HG03565 (cell line): ENCODE measurements around the gene FOXO3B.
"Not testable (repeated sequence)": the region's sequence is repeated elsewhere in the genome, so short reads cannot be mapped to it uniquely, and the experiment has no call there.

ENCODE experiments used
- ATAC-seq: cut with Tn5 transposase; IDR thresholded peaks from one replicate; pipeline ENCODE4 v1.9.1; 2021; ENCODE audit warnings: mild to moderate bottlenecking, moderate library complexity; ENCODE audit not compliant: unreplicated experiment

Gene FOXO3B

DNA sequence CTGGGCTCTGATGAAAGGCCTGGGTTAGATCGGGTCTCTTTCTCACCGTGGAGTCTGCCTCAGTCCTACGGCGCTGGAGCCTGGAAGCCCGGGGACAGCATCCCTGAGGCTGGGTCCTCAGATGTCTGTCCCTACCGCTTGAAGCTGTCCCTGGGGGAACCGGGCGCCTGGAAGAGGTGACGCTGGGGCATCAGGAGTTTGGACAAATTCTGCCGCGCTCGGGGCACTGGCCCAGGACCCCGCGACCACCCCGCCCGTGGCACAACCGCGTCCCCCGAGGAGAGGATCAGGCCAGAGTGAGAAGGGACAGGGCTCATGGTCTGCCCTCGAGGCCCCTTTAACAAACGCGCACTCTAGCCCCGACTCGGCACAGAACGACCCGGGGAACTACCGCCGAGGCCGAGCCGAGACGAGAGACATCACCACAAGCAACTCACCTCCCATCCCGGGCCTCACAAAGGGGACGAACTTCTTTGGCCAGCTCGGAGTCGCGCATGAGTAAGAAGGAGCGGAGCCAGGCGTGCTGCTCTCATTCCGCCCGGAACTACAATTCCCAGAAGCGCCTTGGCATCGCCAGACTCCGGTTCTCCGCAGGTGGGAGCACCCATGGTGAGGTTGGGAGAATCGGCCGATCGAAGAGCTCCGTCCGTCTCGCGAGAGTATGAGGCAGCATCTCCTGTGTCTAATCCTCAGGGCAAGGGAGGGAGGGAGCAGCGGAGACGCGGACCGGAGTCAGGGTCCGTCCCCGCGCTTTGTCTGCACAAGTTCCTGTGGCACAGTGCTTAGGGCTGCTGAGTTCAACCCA is at the start of gene FOXO3B:
FOXO3B (minus strand) TSS at position 548 of the 805 bp plus-strand sequence. CDS start 663 bp downstream, outside the sequence.
- peak; percentile 93 for ATAC-seq

DNA sequence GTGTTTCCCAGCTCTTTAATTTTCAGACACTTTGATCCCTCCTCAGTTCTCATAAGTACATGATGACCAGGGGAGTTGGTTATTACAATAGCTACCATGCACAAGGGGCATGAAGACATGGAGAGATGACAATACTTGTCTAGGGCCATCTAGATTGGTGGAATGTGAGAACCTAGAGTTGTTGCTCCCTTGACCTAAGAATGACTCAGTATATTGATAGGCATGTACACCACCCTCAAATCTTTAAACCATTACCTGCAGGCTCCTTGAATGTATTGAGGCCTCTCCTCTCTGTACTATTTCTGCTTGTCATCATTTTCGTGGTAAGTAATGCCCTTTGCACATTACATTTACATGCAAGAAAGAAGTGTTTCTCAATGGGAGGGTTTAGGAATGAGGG is 41.4 kb upstream of the FOXO3B start:
- ATAC-seq = not testable (repeated sequence)

DNA sequence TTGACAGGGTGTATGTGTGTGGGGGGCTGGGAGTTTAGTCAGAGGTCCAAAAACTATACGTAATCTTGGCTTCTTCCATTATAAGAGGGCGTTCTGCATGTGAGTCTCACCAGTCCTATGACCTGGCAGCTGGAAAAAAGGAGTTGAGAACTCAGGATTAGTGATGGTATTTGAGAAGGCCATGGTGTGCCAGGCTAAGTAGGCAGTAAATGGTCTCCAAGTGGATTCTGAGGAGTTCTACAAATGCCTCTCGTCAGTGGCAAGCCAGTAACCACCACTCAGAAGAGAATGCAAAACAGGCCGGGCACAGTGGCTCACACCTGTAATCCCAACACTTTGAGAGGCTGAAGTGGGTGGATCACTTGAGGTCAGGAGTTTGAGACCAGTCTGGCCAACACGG is 40.5 kb upstream of the FOXO3B start:
- ATAC-seq = not testable (repeated sequence)

DNA sequence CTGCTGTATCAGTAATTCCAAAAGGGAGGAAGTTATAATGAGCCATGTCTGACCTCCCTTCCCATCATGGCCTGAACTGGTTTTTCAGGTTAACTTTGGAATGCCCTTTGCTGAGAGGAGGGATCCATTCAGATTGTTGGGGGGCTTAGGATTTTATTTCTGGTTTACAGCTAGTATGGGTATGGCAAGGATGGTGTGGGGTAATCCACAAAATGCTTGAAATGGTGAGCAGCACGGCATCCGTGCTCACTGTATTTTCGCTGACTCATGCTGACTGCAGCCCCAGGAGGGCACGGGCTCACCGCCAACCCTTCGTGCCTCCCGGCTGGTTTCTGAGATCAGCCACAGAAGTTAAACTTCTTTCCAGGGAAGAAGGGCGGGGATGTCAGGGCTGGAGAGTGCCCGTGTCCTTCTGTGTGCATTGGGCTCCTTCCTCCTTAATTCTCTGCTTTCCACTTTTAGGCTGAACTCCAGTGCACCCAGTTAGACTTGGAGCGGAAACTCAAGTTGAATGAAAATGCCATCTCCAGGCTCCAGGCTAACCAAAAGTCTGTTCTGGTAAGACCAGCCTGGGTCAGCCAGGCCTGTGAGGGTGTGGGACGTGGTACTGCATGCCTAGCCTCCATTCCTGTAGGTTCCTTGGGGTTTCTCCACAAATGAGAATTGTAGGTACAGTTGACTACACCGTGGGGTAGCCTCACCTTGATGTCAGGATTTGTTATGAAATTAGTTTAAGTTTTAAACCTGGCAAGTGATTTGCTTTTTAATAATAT is 39.8 kb upstream of the FOXO3B start:
- not testable (repeated sequence) for ATAC-seq

DNA sequence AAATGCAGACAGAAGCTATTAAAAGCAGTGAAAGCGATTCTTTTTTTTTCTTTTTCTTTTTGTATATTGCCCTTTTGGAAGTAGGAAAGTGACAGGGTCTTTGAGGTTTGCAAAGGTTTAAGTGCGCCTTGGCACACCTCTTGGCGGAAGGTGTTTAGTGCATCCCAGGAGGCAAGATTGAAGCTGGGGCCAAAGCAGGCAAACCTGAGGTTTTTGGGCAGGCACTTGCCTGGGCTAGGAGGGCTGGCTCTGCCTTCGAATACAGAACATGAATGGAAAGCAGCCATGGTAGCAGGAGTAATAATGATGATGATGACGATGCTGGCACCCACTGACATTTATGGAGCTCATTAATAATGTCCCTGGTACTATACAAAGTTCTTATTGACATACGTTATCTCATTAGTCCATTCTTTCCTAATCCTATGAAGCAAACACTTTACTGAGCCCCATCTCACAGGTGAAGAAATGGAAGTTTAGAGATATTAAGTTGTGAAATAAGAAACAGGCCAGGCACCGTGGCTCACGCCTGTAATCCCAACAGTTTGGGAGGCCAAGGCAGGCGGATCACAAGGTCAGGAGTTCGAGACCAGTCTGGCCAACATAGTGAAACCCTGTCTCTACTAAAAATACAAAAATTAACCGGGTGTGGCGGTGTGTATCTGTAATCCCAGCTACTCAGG is 37.5 kb upstream of the FOXO3B start:
- ATAC-seq = not testable (repeated sequence)

DNA sequence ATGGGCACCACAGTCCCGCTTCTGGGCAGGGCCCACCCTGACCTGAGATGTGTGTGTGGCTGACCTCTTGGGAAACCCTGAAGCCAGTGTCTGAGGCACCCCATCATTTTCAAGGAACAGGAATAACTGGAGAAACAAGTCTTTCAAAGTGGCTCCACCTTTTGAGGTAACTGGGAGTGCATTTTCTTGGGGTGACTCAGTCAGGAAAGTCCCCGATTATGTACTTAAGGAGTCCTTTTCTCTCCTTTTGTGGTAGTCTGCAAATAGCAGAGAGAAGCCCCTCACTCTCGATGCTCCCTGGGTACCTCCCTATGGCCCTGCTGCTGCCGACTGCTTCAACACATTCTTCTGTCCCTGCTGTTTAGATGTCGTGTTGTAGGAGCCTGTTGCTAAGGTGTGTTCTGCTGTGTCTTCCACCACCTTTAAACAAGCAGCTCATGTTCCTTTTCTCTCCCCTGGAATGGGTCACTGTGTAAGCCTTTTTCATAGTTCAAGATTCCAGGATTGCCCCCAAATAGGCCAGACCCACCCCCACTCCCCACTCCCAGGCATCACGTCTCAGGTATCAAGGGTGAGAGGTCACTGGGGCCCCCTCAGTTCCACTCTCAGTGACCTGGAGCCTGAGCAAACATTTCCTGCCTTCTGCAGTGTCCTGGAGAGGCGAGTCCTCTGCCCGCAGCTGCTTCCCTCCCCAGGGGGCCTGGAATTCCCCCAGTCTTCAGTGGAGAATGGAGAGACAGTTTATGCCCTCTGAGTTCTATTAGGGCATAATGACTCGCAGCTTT is 36.7 kb upstream of the FOXO3B start:
- ATAC-seq = not testable (repeated sequence)

DNA sequence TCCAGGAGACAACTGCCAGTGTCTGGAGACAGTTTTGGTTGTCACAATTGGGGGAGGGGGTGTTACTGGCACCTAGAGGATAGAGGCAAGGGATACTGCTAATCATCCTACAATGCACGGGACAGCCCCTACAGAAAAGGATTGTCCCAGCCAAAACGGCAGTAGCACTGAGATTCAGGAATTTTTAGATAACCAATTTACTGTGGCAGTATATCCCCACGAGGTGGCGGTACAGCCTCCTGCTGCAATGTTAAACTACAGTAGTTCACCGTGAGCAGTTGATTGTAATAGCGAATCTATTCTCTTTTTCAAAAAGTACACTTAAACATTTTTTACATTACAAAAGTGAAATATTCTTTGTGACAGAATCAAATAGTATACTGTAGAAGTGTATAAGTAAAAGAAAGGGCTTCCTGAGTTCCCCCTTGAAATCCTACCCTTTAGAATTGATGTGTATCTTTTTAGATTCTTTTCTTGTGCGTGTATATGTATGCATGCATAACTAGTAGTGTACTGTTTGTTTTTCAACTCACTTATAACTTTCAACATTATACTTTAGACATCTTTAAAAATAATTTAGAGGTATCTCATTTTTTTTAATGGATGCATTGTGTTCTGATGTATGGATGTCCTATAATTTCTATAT is 30.4 kb upstream of the FOXO3B start:
- not testable (repeated sequence) for ATAC-seq

DNA sequence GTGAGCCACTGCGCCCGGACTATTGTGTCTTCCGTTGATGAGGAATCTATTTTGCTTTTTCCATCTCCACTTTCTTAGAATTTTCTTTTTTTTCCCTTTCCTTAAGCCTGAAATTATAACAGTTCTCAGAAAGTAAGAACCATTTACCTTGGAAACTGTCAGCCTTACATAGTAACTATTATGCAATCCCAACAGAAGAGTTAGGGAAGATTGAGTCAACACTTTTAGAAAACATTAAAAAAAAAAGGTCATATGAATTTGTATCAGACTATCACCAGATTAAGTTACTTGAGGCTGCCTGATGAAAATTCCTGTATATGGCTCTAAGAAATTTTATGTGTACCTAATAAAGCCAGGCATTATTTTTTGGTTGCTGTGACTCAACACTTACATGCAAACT is 26.1 kb upstream of the FOXO3B start:
- not testable (repeated sequence) for ATAC-seq

DNA sequence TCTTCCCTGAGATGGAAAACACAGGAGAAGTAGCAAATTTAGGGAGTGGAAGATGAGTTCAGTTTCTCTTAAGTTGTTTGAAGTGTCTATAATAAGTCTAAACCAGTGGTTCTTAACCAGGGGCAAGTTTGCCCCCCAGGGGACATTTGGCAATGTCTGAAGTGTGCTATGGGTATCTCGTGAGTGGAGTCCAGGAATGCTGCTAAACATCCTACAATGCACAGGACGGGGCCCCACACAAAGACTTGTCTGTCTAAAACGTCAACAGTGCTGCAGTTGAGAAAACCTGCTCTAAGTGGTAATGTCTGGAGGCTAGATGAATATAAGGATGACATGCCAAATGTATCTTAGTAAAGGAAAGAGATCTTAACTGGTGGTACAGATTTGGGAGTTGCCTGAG is 23.8 kb upstream of the FOXO3B start:
- not testable (repeated sequence) for ATAC-seq

DNA sequence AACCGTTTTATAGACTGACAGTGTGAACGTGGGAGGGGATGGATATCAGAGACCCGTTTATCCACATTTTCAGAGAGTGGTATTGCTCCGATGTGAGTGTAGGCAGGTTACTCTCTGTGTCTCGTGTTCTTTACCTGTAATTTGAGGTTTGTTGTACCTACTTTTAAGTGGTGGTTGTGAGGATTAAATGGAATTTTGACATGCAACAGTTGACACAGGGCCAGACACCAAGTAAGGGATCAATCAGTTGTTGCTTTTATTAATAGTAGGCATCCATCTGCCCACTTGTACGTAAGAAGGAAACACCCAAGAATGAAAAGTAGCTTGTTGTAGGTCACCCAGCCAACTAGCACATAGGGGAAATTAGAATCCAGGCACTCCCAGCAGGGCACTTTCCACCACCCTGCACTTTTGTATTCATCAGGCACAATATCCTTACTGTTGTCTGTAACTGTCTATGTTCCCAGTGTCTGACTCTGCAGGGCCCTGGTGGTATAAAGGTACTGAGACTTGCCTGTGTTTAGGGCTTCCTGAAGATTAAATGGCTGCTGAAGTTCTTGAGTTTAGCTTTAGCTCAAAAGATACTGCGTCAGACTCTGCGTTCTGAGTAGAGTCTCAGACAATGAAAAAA is 16.5 kb upstream of the FOXO3B start:
- not testable (repeated sequence) for ATAC-seq

DNA sequence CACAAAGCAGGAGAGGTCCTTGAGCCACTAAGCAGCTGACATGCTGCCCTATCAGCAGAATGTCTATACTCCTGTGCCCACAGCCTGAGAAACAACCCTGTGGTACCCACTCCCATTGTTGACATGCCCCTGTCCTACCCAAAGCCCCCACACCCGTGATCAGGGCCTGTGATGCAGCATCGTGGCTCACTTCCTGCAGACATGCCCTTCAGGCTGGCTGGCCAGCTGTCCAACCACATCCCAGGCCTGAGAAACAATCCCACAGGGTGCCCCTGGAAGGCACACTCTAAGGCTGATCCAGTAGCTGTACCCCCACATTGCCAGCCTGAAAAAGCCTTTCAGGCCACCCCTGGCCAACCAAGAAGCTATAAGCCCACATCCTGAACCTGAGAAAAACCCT is 13.0 kb upstream of the FOXO3B start:
- ATAC-seq = not testable (repeated sequence)

DNA sequence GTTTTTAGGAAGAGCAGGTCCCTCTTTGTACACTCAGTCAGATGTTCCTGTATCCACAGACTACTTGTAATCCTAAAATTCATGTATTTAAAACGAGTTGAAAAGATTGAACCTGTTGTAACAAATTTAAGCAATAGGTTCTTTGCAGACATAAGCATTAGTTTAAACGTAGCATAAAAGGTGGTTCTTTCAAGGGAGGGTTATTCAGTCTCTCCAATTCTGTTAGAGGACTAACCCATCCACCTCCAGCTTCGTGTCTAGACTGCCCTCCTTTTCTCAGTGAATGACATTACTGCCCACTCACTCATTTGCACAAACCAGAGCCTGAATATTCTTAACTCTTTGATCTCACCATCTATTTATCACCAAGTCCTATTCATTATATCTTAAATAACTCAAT is 554 bp upstream of the FOXO3B start:
- not testable (repeated sequence) for ATAC-seq

DNA sequence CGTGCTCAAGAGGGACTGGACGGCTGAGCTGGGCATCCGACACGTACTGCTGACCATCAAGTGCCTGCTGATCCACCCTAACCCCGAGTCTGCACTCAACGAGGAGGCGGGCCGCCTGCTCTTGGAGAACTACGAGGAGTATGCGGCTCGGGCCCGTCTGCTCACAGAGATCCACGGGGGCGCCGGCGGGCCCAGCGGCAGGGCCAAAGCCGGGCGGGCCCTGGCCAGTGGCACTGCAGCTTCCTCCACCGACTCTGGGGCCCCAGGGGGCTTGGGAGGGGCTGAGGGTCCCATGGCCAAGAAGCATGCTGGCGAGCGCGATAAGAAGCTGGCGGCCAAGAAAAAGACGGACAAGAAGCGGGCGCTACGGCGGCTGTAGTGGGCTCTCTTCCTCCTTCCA is 4.7 kb downstream of the FOXO3B start:
- not testable (repeated sequence) for ATAC-seq

DNA sequence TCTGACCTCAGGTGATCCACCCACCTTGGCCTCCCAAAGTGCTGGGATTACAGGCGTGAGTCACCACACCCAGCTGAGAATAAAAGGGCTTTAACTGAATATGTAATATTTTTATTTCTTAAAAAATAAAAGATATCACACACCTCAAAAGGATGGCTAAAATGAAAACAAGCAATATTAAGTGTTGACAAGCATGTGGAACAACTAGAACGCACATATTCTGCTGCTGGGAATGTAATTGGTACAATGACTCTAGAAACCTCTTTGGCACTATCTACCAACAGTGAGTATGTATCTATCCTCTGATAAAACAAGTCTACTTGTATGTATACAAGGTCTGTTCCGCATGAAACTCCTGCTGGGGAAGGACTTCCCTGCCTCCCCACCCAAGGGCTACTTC is 5.2 kb downstream of the FOXO3B start:
- not testable (repeated sequence) for ATAC-seq

DNA sequence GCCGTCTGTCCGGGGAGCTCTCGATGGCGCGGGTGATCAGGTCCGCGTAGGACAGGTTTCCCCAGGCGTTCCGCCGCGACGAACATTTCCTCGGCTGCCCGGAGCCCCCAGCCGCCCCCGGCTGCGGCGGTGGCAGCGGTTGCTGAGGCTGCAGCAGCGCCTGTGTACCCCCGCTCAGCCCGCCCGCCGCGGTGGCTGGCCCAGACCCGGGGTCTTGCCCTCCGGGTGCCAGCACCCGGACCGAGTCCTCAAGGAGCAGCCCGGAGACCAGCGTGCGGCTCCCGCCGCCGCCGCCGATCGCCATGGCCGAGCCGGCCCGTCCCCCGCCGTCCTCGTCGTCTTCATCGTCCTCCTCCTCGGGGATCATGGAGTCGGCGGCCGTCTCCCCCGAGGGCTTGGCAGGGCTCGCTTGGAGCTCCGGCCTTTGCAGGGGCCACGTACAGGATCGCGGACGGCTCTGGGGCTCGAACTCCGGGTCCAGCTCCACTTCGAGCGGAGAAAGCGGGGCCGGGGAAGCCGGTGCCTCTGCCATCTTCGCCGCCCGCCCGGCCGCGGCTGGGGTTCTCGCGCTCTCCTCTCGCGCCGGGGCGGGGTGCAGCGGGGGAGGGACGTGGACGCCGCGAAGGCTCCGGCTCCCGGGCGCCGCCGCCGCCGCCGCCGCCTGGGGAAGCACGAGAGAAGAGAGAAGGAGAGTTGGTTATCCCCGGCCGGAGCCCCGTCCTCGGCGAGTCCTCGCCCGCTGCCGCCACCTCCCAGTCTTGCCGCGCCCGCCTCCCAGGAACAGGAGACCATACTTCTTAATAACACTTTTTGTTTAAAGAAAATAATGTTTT is 9.5 kb downstream of the FOXO3B start:
- ATAC-seq = not testable (repeated sequence)

DNA sequence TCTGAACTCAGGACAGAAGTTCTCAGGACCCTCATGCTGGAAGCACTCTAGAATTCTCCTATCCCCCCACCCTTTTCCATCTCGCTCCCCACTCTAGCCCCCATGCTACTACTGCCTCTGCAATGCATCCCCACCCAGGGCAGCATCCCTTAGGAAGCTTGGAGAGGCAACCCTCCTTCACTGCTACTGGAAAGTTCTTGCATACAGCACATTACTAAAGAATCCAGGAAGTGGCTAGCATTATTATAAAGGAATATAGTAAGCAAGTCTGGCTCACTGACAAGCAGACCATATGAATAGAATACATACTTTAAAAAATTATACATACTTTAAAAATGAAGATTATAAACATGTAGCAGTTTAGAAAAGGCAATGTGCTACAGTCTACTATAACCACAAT is 13.5 kb downstream of the FOXO3B start:
- ATAC-seq = not testable (repeated sequence)

DNA sequence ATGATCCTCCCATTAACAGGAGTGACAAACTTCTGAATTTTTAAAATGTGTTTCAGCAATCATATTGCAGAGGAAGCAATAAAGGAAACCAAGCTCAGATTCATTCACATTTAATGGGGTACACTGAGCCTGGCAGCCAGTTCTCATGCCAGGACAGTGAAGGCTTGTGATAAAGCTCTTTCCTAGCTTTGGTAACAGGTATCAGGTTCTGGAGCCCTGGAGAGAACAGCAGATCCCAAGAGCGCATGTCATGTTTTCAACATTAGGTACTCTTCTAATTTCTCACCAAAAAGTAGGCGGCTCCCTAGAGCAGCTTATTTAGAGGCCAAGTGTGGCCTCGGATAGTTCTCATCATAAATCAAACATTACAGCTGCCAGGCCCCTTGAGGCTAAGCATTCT is 14.6 kb downstream of the FOXO3B start:
- not testable (repeated sequence) for ATAC-seq

DNA sequence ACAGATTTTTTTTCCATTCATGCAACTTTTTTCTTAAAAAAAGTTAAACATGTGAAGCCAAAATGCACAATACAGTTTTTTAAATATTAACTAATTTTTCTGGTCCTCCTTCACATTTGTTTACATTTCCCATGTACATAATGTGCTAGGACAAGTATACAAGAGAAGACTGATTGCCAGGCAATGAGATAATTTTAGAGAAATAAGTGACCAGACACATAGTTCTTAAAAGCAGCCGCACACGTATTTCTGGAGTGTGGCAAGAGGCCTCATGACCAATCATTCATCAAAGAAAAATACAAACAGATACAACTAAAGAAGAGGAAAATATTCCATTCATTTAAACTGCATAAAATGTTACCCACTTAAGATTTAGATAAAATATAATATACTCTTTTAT is 15.8 kb downstream of the FOXO3B start:
- not testable (repeated sequence) for ATAC-seq
